Duodenal mucosa (tissue), 2 donors: ENCODE data around the gene RABAC1.

Source experiments
- H3K27ac ChIP-seq: one replicate; pipeline ENCODE4 v1.7.0; 2013; ENCODE audit warnings: low read depth, low read length
- H3K27me3 ChIP-seq, 2 donors: one replicate each; pipeline ENCODE4 v1.7.0; 2013; ENCODE audit warnings: low read length in 2 of 2, control low read depth in 1 of 2; ENCODE audit not compliant: insufficient read depth in 2 of 2, control insufficient read depth in 1 of 2
- H3K36me3 ChIP-seq, 2 donors: one replicate each; pipeline ENCODE4 v1.7.0; 2013; ENCODE audit warnings: low read length in 2 of 2, control low read depth in 1 of 2; ENCODE audit not compliant: insufficient read depth in 2 of 2, control insufficient read depth in 1 of 2
- H3K4me1 ChIP-seq, 2 donors: one replicate each; pipeline ENCODE4 v1.7.0; 2013; ENCODE audit warnings: low read length in 2 of 2, control low read depth in 1 of 2; ENCODE audit not compliant: insufficient read depth in 2 of 2, control insufficient read depth in 1 of 2
- H3K4me3 ChIP-seq, 2 donors: one replicate each; pipeline ENCODE4 v1.7.0; 2013; ENCODE audit warnings: low read length in 2 of 2, low read depth in 1 of 2
- H3K9ac ChIP-seq, 2 donors: one replicate each; pipeline ENCODE4 v1.7.0; 2013; ENCODE audit warnings: low read length in 2 of 2, low read depth in 1 of 2
- H3K9me3 ChIP-seq, 2 donors: one replicate each; pipeline ENCODE4 v1.7.0; 2013; ENCODE audit warnings: low read length in 2 of 2, control low read depth in 1 of 2; ENCODE audit not compliant: control insufficient read depth in 1 of 2

The RABAC1 gene

DNA sequence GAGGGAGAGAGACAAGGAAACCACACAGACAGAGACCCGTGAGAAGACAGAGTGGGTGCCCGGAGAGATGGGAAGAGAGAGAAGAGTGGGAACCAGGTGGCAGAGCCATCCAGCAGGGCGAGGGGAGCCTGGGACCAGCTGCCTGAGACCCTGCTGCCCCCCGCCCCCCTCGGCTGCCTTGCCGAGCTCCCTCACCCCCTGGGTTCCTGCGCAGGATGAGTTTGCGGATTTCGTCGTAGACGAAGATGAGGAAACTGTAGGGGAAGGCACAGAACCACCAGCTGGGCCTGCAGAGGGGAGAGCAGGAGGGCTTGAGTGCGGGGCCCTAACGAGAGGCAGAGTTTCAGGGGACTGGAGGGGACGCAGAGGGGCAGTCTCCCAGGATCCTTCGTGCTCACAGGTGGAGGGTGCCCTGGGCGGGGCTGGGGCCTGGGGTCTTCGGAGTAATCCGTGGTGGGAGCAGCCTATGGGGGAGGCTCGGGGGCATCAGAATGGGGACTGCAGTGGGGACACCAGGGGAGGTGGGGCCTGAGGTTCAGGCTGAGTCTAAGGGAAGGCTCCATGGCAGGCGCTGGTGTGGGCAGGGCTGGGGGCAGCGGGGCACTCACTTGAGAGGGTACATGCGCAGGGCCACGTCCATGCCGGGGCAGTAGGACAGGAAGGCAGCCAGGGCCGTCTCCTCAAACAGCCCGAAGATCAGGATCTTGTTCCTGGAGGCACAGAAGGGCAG lies 8.1 kb upstream of the RABAC1 start:
- no peaks in the 10 kb centered on the region for H3K9me3 ChIP-seq
- no peak overlapping the region for H3K9ac ChIP-seq
- H3K27me3 ChIP-seq, result no peaks in the 10 kb centered on the region
- no peak overlapping the region for H3K4me3 ChIP-seq
- H3K27ac ChIP-seq, result no peak overlapping the region
- H3K4me1 ChIP-seq, result no peaks in the 10 kb centered on the region
- no peaks in the 10 kb centered on the region for H3K36me3 ChIP-seq

DNA sequence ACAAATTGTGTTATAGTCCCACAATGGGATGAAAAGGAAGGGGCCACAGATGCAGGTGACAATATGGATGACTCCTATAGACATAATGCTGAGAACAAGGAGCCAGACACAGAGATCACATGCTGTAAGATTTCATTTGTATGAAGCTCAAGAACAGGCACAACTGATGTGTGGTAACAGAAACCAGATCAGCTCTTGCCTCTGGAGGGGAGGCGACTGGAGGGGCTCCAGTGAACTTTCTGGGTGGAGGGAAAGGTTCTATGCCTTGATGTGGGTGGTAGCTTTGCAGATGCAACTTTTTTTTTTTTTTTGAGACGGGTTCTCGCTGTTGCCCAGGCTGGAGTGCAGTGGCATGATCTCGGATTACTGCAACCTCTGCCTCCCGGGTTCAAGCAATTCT lies 6.0 kb upstream of the RABAC1 start:
- Histone ChIP-seq H3K9ac (no peak overlapping the region), H3K27me3 (no peaks in the 10 kb centered on the region), H3K36me3 (no peaks in the 10 kb centered on the region), H3K4me3 (no peak overlapping the region), H3K27ac (no peak overlapping the region), H3K9me3 (no peaks in the 10 kb centered on the region), H3K4me1 (no peaks in the 10 kb centered on the region)

DNA sequence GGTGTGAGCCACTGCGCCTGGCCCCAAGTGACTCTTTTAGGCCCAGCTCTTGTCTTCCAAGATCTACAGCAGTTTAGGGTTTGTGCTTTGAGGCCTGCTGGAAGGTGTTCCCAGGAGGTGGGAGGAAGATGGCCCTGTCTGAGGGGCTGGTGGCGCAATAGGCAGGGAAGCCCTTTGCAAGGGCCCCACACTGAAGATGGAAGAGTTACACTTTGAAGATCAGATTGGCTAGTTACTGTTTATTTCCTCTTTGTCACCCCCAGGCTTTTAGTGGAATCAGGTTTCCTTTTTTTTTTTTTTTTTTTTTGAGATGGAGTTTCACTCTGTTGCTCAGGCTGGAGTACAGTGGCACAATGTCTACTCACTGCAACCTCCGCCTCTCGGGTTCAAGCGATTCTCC lies 1.9 kb upstream of the RABAC1 start:
- H3K4me3 ChIP-seq, result no peak overlapping the region
- peaks cover 0 to 3% of the 10 kb centered on the region in 2 donors for H3K36me3 ChIP-seq
- peaks cover 20 to 29% of the 10 kb centered on the region in 2 donors for H3K4me1 ChIP-seq
- H3K9me3 ChIP-seq, result no peaks in the 10 kb centered on the region
- H3K27ac ChIP-seq, result no peak overlapping the region
- no peaks in the 10 kb centered on the region for H3K27me3 ChIP-seq
- no peak overlapping the region for H3K9ac ChIP-seq

DNA sequence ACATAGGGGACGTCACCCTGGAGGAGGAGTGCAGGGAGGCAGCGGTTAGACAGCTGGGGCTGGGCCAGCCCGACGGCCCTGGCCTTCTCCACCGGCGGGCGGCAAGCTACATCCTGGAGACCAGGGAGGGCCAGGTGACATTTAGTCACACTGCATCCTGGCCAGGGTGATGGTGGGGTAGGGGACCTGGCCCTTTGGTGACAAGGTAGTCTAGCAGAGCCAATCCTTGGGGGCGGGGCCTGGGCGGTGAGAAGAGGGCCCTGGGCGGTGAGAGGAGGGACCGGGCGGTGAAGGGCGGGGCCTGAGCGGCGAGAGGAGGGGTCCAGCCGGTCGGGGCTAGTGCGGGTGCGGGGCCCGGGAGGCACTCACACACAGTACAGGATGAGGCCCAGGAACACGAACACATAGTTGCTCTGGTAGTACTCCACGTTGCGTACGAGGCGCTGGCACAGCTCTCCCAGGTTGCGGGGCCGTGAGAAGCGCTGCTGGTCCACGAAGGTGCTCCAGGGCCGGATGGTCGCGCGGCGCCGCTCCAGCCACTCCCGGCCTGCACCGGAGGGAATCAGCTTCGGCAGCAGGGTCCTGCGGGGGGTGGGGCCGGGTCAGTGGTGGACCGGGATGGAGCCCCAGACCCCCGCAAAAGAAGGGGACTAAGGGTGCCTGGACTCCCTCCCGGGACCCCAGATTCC lies 610 bp downstream of the RABAC1 start:
- H3K9me3 ChIP-seq, result no peaks in the 10 kb centered on the region
- peaks cover 28 to 34% of the 10 kb centered on the region in 2 donors for H3K4me1 ChIP-seq
- H3K4me3 ChIP-seq, result peak overlapping the region; percentile 80 to 92
- peaks cover 0 to 6% of the 10 kb centered on the region in 2 donors for H3K36me3 ChIP-seq
- H3K27ac ChIP-seq, result peak overlapping the region; percentile 83
- no peaks in the 10 kb centered on the region for H3K27me3 ChIP-seq
- peak overlapping the region; percentile 88 to 89 for H3K9ac ChIP-seq

DNA sequence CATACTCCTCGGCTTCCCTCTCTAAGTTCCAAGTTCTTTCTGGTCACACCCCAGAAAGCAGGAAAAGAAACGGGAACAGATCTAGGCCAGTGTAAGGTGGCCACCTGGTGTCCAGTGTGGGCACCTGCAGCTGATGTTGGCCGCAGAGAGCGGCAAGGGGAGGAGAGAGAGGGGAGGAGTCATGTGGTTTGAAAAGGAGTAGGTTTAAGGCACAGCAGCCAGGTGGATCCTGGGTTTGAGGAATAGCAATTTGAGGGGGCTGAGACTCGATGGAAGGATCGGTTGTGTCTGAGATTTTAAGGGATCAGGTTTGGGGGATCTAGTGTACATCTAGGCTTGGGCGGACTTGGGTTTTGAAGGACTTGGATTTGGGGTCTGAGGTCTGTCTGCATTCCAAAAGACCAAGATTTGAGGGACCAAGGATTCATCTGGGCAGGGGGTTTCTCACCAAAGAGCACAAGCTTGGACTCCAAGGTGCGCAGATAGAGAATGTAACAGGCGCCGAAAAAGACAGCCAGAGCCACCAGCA lies 1.2 kb downstream of the RABAC1 start:
- Histone ChIP-seq H3K36me3 (peaks cover 0 to 6% of the 10 kb centered on the region in 2 donors), H3K4me1 (peaks cover 28 to 34% of the 10 kb centered on the region in 2 donors), H3K27ac (peak overlapping the region; percentile 86), H3K4me3 (peak overlapping the region; percentile 80 to 92), H3K9ac (peak overlapping the region; percentile 82 to 89), H3K9me3 (no peaks in the 10 kb centered on the region), H3K27me3 (no peaks in the 10 kb centered on the region)

DNA sequence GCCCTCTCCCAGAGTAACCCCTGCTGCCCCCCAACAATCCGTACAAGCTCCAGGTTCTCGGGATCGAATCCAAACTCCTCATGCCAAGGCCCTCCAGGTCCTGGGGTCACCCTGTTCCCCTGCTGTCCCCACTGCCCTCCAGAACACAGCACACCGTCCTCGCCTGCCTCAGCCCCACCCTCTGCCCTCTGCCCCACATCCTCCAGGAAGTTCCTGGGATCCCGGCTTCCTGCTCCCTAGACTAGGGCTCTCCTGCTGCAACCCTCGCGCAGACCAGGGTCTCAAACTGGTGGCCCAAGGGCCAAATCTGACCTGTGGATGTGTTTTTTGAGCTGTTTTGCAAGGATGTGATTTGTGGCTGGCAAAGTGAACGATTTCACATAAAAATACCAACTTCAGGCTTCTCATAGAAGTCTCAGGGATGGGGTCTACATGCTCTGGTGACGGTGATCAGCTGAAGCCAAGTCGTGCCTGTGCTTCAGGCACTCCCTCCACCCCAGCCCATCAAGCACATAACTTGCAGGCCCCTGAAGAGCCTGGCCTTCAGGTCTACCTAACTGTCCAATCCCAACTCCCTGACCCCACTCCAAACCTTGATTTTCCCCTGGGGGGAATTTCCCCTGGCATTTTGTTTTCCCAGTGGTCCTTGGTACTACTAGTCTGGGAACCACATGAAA lies 1.8 kb downstream of the RABAC1 start:
- Histone ChIP-seq H3K36me3 (peaks cover 0 to 6% of the 10 kb centered on the region in 2 donors), H3K4me3 (peak overlapping the region; percentile 60 to 68), H3K4me1 (peaks cover 28 to 34% of the 10 kb centered on the region in 2 donors), H3K9me3 (no peaks in the 10 kb centered on the region), H3K27ac (peak overlapping the region; percentile 86), H3K27me3 (no peaks in the 10 kb centered on the region), H3K9ac (peak overlapping the region; percentile 48 to 89)

DNA sequence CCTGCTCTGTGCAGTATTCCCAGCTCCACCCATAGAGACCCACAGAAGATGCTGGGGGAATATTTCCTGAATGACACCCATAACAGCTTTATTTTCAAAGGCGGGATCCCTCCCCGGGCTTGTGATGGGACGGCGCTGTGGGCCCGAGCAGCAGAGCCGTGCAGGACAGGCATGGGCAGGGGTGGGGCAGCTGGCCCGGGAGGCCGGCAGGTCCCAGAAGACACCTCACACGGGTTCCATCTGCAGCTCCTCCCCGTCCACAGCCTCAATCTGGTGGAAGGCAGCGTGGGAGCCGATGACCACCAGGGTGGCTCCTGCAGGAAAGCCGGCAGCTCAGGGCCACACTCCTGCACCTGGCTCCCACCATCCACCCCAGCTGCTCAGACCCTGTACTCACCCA lies 2.5 kb downstream of the RABAC1 start:
- Histone ChIP-seq H3K9me3 (no peaks in the 10 kb centered on the region), H3K36me3 (peaks cover 0 to 6% of the 10 kb centered on the region in 2 donors), H3K27ac (no peak overlapping the region), H3K4me3 (peak overlapping the region; percentile 60 to 68), H3K9ac (peak overlapping the region; percentile 48 to 89), H3K4me1 (peaks cover 30 to 37% of the 10 kb centered on the region in 2 donors), H3K27me3 (no peaks in the 10 kb centered on the region)

DNA sequence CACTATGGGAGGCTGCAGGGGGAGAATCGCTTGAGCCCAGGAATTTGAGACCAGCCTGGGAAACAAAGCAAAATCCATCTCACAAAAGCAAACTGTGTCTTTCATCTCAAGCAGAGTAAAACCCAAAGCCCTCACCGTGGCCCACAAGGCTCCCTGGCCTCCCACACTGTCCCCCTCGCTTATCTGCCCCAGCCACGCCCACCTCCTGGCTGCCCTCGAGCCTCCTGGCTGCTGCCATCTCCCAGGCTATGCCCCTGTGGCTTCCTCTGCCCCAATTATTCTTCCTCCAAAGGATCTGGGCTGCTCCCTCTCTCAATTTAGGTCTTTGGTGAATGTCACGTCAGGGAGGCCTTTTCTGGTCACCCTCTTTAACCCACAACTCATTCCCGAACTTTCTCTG lies 3.6 kb downstream of the RABAC1 start:
- Histone ChIP-seq H3K4me3 (no peak overlapping the region), H3K27ac (no peak overlapping the region), H3K4me1 (peaks cover 31 to 41% of the 10 kb centered on the region in 2 donors), H3K9ac (no peak overlapping the region), H3K27me3 (no peaks in the 10 kb centered on the region), H3K9me3 (no peaks in the 10 kb centered on the region), H3K36me3 (peaks cover 0 to 6% of the 10 kb centered on the region in 2 donors)

DNA sequence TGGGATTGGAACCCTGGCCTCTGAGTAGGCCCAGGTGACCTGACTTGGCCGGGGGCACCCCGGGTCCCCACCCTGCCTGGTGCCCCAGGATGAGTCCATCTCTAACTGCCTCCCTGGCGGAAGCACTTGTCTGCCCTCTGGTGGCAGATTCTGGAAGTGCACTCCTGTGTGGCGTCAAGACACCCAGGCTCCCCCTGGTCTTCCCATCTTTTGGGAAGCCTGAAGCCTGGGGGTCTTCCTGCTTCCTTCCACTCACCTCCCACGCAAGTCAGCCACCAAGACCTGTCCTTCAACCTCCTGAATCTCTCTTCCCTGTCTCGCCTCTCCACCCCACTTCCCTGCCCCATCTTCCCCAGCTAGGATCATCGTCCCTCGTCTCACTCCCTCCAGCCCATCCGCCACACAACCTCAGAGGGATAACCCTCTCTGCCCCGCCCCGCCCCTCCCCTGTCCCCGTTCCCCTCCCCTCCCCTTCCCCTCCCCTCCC lies 7.4 kb downstream of the RABAC1 start:
- peaks cover 0 to 6% of the 10 kb centered on the region in 2 donors for H3K36me3 ChIP-seq
- no peak overlapping the region for H3K27ac ChIP-seq
- no peak overlapping the region for H3K4me3 ChIP-seq
- H3K9ac ChIP-seq, result no peak overlapping the region
- H3K27me3 ChIP-seq, result no peaks in the 10 kb centered on the region
- no peaks in the 10 kb centered on the region for H3K9me3 ChIP-seq
- peaks cover 17 to 20% of the 10 kb centered on the region in 2 donors for H3K4me1 ChIP-seq

DNA sequence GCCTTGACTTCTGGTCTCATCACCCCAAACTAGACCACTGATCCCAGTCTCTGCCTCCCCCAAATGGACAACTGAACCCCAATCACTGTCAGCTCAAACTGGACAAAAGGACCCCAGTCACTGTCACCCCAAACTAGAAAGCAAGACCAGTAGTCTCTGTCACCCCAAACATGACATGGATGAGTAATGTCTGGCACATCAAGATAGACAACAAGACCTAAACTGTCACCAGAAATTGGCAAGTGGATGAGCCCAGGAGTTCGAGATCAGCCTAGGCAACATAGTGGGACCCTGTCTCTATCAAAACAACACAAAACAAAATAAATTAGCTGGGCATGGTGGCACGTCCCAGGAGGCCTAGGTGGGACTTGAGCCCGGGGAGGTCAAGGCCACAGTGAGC lies 12.0 kb downstream of the RABAC1 start:
- H3K9me3 ChIP-seq, result no peaks in the 10 kb centered on the region
- H3K9ac ChIP-seq, result no peak overlapping the region
- no peaks in the 10 kb centered on the region for H3K27me3 ChIP-seq
- no peak overlapping the region for H3K27ac ChIP-seq
- peaks cover 6 to 15% of the 10 kb centered on the region in 2 donors for H3K4me1 ChIP-seq
- H3K4me3 ChIP-seq, result no peak overlapping the region
- H3K36me3 ChIP-seq, result no peaks in the 10 kb centered on the region
